ENCODE data around the gene TPPP. TPM values are rescaled to one million over a fixed set of nuclear protein-coding genes. Genes with fewer than 3 reads are reported as not detected.

TPPP gene
- total and polyA plus RNA-seq, 2 experiments from 2014 or later, result 0.48 to 1.4 TPM

DNA sequence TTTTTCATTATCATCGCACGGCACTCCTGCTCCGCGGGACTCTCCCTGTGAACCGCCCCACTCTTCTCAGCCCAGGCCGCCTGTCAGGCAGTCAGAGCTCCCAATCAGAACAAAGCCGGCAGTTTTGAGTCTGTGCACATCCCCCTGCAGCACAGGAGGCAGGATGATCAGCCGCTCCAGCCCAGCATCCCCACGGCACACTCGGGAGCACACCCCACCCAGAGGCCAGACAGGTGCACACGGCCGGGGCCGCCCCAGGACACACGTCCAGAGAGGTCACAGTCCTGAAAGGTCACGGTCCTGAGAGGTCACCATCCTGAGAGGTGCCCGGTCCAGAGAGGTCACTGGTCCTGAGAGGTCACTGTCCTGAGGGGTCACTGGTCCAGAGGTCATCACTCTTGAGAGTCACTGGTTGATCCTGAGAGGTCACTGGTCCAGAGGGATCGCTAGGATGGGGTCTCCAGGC, 8.4 kb downstream of the TPPP start:
- Histone ChIP-seq H3K4me1 (ENCODE audit: insufficient read depth) (no peaks in the 10 kb centered on the region), H3K27ac (ENCODE audit: low read depth) (no peak overlapping the region), H3F3A (replicated peaks; ENCODE audit: low read depth) (no peaks in the 10 kb centered on the region), H3K79me2 (replicated peaks; ENCODE audit: insufficient read depth) (no peaks in the 10 kb centered on the region), H4K20me1 (replicated peaks; ENCODE audit: insufficient read depth) (no peaks in the 10 kb centered on the region), H2AFZ (no peak overlapping the region), H3K9me2 (ENCODE audit: insufficient read depth) (no peaks in the 10 kb centered on the region), H3K4me2 (no peak overlapping the region), H3K4me3 (no peak overlapping the region), H3K27me3 (ENCODE audit: insufficient read depth) (no peaks in the 10 kb centered on the region), H3K36me3 (ENCODE audit: insufficient read depth) (no peaks in the 10 kb centered on the region)
- ATAC-seq (no peak), DNase-seq (ENCODE audit: low spot score) (no peak)
- H3K4me1 Mint-ChIP-seq, result no peaks in the 10 kb centered on the region
- H3K27ac Mint-ChIP-seq, result no peak overlapping the region
- no peak overlapping the region for H3K4me3 Mint-ChIP-seq
- peaks cover 8% of the 10 kb centered on the region for H3K27me3 Mint-ChIP-seq (ENCODE audit: insufficient read depth, low read depth, poor library complexity)
- TF ChIP-seq, protein P1, sequence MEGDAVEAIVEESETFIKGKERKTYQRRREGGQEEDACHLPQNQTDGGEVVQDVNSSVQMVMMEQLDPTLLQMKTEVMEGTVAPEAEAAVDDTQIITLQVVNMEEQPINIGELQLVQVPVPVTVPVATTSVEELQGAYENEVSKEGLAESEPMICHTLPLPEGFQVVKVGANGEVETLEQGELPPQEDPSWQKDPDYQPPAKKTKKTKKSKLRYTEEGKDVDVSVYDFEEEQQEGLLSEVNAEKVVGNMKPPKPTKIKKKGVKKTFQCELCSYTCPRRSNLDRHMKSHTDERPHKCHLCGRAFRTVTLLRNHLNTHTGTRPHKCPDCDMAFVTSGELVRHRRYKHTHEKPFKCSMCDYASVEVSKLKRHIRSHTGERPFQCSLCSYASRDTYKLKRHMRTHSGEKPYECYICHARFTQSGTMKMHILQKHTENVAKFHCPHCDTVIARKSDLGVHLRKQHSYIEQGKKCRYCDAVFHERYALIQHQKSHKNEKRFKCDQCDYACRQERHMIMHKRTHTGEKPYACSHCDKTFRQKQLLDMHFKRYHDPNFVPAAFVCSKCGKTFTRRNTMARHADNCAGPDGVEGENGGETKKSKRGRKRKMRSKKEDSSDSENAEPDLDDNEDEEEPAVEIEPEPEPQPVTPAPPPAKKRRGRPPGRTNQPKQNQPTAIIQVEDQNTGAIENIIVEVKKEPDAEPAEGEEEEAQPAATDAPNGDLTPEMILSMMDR (conservative IDR thresholded peaks at IDR 0.05; ENCODE audit: low read depth in 2 of 2), result no peak
- TF ChIP-seq EZH2 (IDR thresholded peaks at IDR 0.05; ENCODE audit: low read depth, unreplicated experiment) (no peak), CREB1 (CRISPR knock-in tag; IDR thresholded peaks at IDR 0.05; ENCODE audit: low read depth) (no peak), EZH2phosphoT487 (IDR thresholded peaks at IDR 0.05; ENCODE audit: unreplicated experiment) (no peak), NANOG (IDR thresholded peaks at IDR 0.05; ENCODE audit: borderline replicate concordance) (no peak), STAT1 (IDR thresholded peaks at IDR 0.05; ENCODE audit: unreplicated experiment) (no peak), POLR2AphosphoS5 (IDR thresholded peaks at IDR 0.05; ENCODE audit: low read depth) (no peak), ZNF331 (CRISPR knock-in tag; IDR thresholded peaks at IDR 0.05; ENCODE audit: low read depth) (no peak), ZNF114 (CRISPR knock-in tag; IDR thresholded peaks at IDR 0.05) (no peak), JUNB (IDR thresholded peaks at IDR 0.05; ENCODE audit: unreplicated experiment) (no peak)
- TF ChIP-seq, protein P2, sequence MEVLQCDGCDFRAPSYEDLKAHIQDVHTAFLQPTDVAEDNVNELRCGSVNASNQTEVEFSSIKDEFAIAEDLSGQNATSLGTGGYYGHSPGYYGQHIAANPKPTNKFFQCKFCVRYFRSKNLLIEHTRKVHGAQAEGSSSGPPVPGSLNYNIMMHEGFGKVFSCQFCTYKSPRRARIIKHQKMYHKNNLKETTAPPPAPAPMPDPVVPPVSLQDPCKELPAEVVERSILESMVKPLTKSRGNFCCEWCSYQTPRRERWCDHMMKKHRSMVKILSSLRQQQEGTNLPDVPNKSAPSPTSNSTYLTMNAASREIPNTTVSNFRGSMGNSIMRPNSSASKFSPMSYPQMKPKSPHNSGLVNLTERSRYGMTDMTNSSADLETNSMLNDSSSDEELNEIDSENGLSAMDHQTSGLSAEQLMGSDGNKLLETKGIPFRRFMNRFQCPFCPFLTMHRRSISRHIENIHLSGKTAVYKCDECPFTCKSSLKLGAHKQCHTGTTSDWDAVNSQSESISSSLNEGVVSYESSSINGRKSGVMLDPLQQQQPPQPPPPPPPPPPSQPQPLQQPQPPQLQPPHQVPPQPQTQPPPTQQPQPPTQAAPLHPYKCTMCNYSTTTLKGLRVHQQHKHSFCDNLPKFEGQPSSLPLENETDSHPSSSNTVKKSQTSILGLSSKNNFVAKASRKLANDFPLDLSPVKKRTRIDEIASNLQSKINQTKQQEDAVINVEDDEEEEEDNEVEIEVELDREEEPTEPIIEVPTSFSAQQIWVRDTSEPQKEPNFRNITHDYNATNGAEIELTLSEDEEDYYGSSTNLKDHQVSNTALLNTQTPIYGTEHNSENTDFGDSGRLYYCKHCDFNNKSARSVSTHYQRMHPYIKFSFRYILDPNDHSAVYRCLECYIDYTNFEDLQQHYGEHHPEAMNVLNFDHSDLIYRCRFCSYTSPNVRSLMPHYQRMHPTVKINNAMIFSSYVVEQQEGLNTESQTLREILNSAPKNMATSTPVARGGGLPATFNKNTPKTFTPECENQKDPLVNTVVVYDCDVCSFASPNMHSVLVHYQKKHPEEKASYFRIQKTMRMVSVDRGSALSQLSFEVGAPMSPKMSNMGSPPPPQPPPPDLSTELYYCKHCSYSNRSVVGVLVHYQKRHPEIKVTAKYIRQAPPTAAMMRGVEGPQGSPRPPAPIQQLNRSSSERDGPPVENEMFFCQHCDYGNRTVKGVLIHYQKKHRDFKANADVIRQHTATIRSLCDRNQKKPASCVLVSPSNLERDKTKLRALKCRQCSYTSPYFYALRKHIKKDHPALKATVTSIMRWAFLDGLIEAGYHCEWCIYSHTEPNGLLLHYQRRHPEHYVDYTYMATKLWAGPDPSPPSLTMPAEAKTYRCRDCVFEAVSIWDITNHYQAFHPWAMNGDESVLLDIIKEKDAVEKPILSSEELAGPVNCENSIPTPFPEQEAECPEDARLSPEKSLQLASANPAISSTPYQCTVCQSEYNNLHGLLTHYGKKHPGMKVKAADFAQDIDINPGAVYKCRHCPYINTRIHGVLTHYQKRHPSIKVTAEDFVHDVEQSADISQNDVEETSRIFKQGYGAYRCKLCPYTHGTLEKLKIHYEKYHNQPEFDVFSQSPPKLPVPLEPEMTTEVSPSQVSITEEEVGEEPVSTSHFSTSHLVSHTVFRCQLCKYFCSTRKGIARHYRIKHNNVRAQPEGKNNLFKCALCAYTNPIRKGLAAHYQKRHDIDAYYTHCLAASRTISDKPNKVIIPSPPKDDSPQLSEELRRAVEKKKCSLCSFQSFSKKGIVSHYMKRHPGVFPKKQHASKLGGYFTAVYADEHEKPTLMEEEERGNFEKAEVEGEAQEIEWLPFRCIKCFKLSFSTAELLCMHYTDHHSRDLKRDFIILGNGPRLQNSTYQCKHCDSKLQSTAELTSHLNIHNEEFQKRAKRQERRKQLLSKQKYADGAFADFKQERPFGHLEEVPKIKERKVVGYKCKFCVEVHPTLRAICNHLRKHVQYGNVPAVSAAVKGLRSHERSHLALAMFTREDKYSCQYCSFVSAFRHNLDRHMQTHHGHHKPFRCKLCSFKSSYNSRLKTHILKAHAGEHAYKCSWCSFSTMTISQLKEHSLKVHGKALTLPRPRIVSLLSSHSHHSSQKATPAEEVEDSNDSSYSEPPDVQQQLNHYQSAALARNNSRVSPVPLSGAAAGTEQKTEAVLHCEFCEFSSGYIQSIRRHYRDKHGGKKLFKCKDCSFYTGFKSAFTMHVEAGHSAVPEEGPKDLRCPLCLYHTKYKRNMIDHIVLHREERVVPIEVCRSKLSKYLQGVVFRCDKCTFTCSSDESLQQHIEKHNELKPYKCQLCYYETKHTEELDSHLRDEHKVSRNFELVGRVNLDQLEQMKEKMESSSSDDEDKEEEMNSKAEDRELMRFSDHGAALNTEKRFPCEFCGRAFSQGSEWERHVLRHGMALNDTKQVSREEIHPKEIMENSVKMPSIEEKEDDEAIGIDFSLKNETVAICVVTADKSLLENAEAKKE (CRISPR knock-in tag; IDR thresholded peaks at IDR 0.05), result no peak
- TF ChIP-seq, protein P3, sequence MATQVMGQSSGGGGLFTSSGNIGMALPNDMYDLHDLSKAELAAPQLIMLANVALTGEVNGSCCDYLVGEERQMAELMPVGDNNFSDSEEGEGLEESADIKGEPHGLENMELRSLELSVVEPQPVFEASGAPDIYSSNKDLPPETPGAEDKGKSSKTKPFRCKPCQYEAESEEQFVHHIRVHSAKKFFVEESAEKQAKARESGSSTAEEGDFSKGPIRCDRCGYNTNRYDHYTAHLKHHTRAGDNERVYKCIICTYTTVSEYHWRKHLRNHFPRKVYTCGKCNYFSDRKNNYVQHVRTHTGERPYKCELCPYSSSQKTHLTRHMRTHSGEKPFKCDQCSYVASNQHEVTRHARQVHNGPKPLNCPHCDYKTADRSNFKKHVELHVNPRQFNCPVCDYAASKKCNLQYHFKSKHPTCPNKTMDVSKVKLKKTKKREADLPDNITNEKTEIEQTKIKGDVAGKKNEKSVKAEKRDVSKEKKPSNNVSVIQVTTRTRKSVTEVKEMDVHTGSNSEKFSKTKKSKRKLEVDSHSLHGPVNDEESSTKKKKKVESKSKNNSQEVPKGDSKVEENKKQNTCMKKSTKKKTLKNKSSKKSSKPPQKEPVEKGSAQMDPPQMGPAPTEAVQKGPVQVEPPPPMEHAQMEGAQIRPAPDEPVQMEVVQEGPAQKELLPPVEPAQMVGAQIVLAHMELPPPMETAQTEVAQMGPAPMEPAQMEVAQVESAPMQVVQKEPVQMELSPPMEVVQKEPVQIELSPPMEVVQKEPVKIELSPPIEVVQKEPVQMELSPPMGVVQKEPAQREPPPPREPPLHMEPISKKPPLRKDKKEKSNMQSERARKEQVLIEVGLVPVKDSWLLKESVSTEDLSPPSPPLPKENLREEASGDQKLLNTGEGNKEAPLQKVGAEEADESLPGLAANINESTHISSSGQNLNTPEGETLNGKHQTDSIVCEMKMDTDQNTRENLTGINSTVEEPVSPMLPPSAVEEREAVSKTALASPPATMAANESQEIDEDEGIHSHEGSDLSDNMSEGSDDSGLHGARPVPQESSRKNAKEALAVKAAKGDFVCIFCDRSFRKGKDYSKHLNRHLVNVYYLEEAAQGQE (IDR thresholded peaks at IDR 0.05; ENCODE audit: unreplicated experiment), result no peak
- TF ChIP-seq, protein P4, sequence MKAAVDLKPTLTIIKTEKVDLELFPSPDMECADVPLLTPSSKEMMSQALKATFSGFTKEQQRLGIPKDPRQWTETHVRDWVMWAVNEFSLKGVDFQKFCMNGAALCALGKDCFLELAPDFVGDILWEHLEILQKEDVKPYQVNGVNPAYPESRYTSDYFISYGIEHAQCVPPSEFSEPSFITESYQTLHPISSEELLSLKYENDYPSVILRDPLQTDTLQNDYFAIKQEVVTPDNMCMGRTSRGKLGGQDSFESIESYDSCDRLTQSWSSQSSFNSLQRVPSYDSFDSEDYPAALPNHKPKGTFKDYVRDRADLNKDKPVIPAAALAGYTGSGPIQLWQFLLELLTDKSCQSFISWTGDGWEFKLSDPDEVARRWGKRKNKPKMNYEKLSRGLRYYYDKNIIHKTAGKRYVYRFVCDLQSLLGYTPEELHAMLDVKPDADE (IDR thresholded peaks at IDR 0.05), result no peak
- no peaks in the 10 kb centered on the region for H3K36me3 Mint-ChIP-seq (ENCODE audit: low read depth)
- H3K9me3 Mint-ChIP-seq, result no peaks in the 10 kb centered on the region

Data from GM23338 (cell line).